Body of pancreas (tissue), 4 donors: ENCODE measurements around the gene PAPPA. TPM values are rescaled to one million over a fixed set of nuclear protein-coding genes. Genes with fewer than 3 reads are reported as not detected.
A peak's percentile ranks its signal among the peaks of the same experiment; 100 is the strongest.

Source experiments
- ATAC-seq: fragments of 150-250 bp; one replicate; pipeline ENCODE4 v1.9.1; 2016
- DNase-seq, 4 donors: peaks; one replicate each; pipeline ENCODE4 v3.0.0-alpha.2; 2019
- H3K27ac ChIP-seq, 4 donors: fragments of 200-600 bp; sonication (generic); 1 replicate in 3 of 4; 2 replicates in 1 of 4; pipeline versions ENCODE4 v1.5.1 to v1.6.1; 2016 to 2019; ENCODE audit warnings: mild to moderate bottlenecking in 1 of 4, mixed read lengths in 1 of 4, moderate library complexity in 1 of 4
- H3K27me3 ChIP-seq, 2 donors: fragments of 200-600 bp; sonication (generic); one replicate each; pipeline ENCODE4 v1.6.0; 2016; ENCODE audit warnings: mild to moderate bottlenecking in 1 of 2
- H3K36me3 ChIP-seq, 2 donors: fragments of 200-600 bp; sonication (generic); replicated peaks in 1 of 2; 2 replicates each; pipeline ENCODE4 v1.5.1; 2016; ENCODE audit warnings: low read depth in 2 of 2; ENCODE audit not compliant: insufficient read depth in 1 of 2
- H3K4me1 ChIP-seq: fragments of 200-600 bp; sonication (generic); one replicate; pipeline ENCODE4 v1.6.0; 2016
- H3K4me3 ChIP-seq, 2 donors: fragments of 200-600 bp; sonication (generic); 1 replicate in 1 of 2; 2 replicates in 1 of 2; pipeline ENCODE4 v1.5.1; 2016 to 2019
- H3K9me3 ChIP-seq, 3 donors: fragments of 200-600 bp; sonication (generic); 1 replicate in 2 of 3; 2 replicates in 1 of 3; pipeline ENCODE4 v1.5.1; 2016
- POLR2A ChIP-seq, 3 donors: fragments of 450-650 bp; IDR thresholded peaks; one replicate each; pipeline ENCODE4 v1.6.1; 2016; ENCODE audit warnings: antibody characterized with exemption in 3 of 3, mild to moderate bottlenecking in 2 of 3
- WGBS, 2 donors: methylation state at CpG; one replicate each; pipeline ENCODE4 v1.1.5; 2017; 5-methylcytosine and 5-hydroxymethylcytosine counted together
- intact Hi-C: fragments of 100-400 bp; cut with DNase I; formaldehyde crosslinking; loops from one replicate; pipeline ENCODE4 v1.15.1; 2023
- total RNA-seq, 2 donors: library from RNA; depleted of rRNA; stranded (reverse); fragments of >200 nt; gene quantifications; one replicate each; pipeline ENCODE4 v1.1.0, GENCODE V29; 2016
- TF ChIP-seq, protein P1 (sequence below), 7 experiments: fragments of 450-650 bp in 4 of 7; fragments of 200-600 bp in 3 of 7; sonication (generic) in 3 of 7; IDR thresholded peaks; one replicate each; pipeline ENCODE4 v1.5.1; 2016 to 2019; ENCODE audit warnings: antibody characterized with exemption in 7 of 7

Gene PAPPA
- total RNA-seq, 2 donors from 2014 or later: 1.0 to 2.0 TPM

DNA sequence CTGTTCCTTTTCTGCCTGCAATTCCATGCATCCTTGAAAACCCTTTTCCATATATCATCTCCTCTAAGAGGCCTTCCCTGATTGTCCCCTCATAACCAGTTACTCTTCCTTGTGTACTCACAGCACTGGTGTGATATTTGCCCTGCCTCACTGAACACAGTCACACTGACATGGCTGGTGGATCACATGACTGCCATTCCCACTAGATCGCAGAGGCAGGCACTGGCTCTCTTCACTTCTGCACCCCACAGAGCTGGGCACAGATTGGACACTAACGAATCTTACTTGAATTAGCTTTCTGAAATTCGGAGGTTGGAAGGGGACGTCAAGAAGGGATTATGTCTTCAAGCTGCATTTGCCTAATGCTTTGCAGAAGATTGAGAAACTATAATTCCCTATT lies 208.0 kb downstream of the PAPPA start:
- DNase-seq (no peak), ATAC-seq (no peak)
- peaks cover 4% of the 10 kb centered on the region for H3K4me1 ChIP-seq
- no peak overlapping the region for H3K27ac ChIP-seq
- TF ChIP-seq POLR2A (IDR thresholded peaks at IDR 0.05): no peak
- TF ChIP-seq, protein P1, sequence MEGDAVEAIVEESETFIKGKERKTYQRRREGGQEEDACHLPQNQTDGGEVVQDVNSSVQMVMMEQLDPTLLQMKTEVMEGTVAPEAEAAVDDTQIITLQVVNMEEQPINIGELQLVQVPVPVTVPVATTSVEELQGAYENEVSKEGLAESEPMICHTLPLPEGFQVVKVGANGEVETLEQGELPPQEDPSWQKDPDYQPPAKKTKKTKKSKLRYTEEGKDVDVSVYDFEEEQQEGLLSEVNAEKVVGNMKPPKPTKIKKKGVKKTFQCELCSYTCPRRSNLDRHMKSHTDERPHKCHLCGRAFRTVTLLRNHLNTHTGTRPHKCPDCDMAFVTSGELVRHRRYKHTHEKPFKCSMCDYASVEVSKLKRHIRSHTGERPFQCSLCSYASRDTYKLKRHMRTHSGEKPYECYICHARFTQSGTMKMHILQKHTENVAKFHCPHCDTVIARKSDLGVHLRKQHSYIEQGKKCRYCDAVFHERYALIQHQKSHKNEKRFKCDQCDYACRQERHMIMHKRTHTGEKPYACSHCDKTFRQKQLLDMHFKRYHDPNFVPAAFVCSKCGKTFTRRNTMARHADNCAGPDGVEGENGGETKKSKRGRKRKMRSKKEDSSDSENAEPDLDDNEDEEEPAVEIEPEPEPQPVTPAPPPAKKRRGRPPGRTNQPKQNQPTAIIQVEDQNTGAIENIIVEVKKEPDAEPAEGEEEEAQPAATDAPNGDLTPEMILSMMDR (IDR thresholded peaks at IDR 0.05): no peak
- intact Hi-C loops: no loop called here
- H3K9me3 ChIP-seq: no peaks in the 10 kb centered on the region
- H3K4me3 ChIP-seq: no peak overlapping the region
- H3K36me3 ChIP-seq: no peaks in the 10 kb centered on the region
- no peaks in the 10 kb centered on the region for H3K27me3 ChIP-seq
- WGBS, 2 donors: 70 to 80% methylated on average over 4 of the region's 4 CpGs

DNA sequence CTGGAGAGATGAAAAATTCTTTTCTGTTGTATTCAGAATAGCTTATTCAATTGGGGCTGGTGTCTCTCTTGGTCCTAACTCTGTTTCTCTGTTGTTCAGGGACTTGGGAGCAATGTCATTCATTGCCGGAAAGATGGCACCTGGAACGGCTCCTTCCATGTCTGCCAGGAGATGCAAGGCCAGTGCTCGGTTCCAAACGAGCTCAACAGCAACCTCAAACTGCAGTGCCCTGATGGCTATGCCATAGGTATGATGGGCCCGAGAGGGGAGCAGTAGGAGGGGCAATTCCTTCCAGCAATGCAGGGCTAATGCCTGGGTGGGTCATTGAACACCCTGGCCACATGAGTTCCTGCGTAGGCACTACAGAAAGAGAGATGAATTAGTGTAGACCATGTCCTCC lies 208.9 kb downstream of the PAPPA start:
- WGBS, 2 donors: 82 to 88% methylated on average over 6 of the region's 6 CpGs
- H3K4me3 ChIP-seq: no peak overlapping the region
- no peaks in the 10 kb centered on the region for H3K9me3 ChIP-seq
- H3K36me3 ChIP-seq: no peaks in the 10 kb centered on the region
- H3K4me1 ChIP-seq: peaks cover 4% of the 10 kb centered on the region
- intact Hi-C loops: no loop called here
- no peak for TF ChIP-seq POLR2A (IDR thresholded peaks at IDR 0.05)
- TF ChIP-seq, protein P1 (IDR thresholded peaks at IDR 0.05): no peak
- H3K27ac ChIP-seq: no peak overlapping the region
- no peak for DNase-seq
- ATAC-seq: no peak
- no peaks in the 10 kb centered on the region for H3K27me3 ChIP-seq

DNA sequence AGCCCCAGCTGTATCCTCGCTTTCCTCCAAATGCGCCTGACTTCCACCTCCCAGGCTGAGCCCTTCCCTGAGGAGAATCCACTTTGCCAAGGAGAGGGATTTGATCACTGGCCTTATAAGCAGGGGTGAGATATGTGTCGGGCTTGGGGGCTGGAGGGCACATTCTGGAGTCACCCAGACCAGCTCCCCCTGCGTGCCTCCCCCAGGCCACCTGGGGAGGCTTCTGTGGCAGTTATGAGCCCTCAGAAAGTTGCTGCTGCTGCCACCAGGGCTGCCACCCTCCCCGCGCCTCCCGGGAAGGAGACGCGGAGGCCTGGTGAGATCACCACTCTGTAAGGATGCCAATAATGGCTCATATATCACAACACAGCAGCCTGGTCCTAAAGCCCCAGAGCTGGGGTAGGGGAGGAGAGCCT lies 211.5 kb downstream of the PAPPA start:
- DNase-seq: peak; percentile 61 to 80 (median 72)
- no peak for TF ChIP-seq POLR2A (IDR thresholded peaks at IDR 0.05)
- TF ChIP-seq, protein P1 (IDR thresholded peaks at IDR 0.05): peak in 5 of 7 experiments; percentile 12 to 46 (median 37)
- Histone ChIP-seq H3K9me3 (no peaks in the 10 kb centered on the region), H3K4me3 (no peak overlapping the region), H3K27me3 (no peaks in the 10 kb centered on the region), H3K27ac (peak overlapping the region in 2 of 4 donors; percentile 36 to 49), H3K36me3 (no peaks in the 10 kb centered on the region), H3K4me1 (peaks cover 4% of the 10 kb centered on the region)
- ATAC-seq: peak; percentile 94
- intact Hi-C loops: no loop called here
- WGBS, 2 donors: 24 to 28% methylated on average over 9 of the region's 9 CpGs

DNA sequence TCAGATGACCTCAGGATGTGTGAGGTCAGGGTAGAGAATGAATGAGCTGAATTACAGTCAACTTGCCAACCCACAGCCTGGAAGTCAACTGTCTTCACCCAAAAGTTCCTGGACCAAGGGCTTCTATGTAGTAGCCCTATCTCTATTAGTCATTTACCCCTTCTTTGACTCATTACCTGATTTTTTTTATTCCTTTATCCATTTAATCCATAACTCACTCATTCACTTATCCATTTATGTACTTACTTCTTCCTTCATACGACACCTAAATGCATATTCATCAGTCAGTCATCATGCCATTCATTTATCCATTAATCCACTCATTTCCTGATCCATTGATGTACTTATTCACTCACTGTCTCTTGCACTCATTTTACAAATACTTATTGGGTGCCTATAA lies 212.7 kb downstream of the PAPPA start:
- 89 to 94% methylated on average over 1 of the region's 1 CpG for WGBS, 2 donors
- no peaks in the 10 kb centered on the region for H3K36me3 ChIP-seq
- peaks cover 4% of the 10 kb centered on the region for H3K4me1 ChIP-seq
- ATAC-seq: no peak
- no peak for TF ChIP-seq POLR2A (IDR thresholded peaks at IDR 0.05)
- TF ChIP-seq, protein P1 (IDR thresholded peaks at IDR 0.05): no peak
- no peaks in the 10 kb centered on the region for H3K27me3 ChIP-seq
- no peak for DNase-seq
- H3K9me3 ChIP-seq: no peaks in the 10 kb centered on the region
- no peak overlapping the region for H3K27ac ChIP-seq
- intact Hi-C loops: no loop called here
- no peak overlapping the region for H3K4me3 ChIP-seq

DNA sequence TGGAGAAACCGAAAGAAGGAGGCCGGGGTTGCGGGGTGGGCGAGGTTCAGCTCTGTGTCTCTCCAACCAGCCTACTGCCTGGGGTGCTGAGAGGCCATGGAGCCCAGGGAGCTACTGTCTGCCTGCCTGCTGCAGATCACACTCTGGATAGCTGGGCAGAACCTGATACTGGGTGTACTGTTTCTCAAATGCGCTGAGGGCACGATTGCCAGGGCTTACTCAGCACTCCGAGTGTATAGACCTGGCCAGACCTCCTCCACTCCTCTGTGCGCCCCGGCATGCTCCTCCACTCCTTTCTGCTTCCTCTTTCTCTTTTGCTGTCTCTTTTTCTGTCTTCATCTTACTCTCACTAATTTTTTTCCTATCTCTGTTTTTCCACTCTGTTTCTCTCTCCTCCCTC lies 215.1 kb downstream of the PAPPA start:
- ATAC-seq (no peak), DNase-seq (no peak)
- no peak for TF ChIP-seq POLR2A (IDR thresholded peaks at IDR 0.05)
- TF ChIP-seq, protein P1 (IDR thresholded peaks at IDR 0.05): no peak
- H3K4me3 ChIP-seq: no peak overlapping the region
- intact Hi-C loops: no loop called here
- H3K27me3 ChIP-seq: no peaks in the 10 kb centered on the region
- H3K36me3 ChIP-seq: no peaks in the 10 kb centered on the region
- 91 to 94% methylated on average over 7 to 9 of the region's 9 CpGs for WGBS, 2 donors
- H3K9me3 ChIP-seq: no peaks in the 10 kb centered on the region
- no peak overlapping the region for H3K27ac ChIP-seq
- peaks cover 4% of the 10 kb centered on the region for H3K4me1 ChIP-seq
